Cardiac ventricle fibroblast (primary cell): ENCODE data around the gene CYP26B1. TPM values are rescaled to one million over a fixed set of nuclear protein-coding genes. Genes with fewer than 3 reads are reported as not detected.

Experiments
- total RNA-seq: library from RNA; depleted of rRNA; stranded (reverse); fragments of >200 nt; gene quantifications from 2 replicates; pipeline ENCODE4 v1.2.3, GENCODE V29; 2015

The CYP26B1 gene, protein sequence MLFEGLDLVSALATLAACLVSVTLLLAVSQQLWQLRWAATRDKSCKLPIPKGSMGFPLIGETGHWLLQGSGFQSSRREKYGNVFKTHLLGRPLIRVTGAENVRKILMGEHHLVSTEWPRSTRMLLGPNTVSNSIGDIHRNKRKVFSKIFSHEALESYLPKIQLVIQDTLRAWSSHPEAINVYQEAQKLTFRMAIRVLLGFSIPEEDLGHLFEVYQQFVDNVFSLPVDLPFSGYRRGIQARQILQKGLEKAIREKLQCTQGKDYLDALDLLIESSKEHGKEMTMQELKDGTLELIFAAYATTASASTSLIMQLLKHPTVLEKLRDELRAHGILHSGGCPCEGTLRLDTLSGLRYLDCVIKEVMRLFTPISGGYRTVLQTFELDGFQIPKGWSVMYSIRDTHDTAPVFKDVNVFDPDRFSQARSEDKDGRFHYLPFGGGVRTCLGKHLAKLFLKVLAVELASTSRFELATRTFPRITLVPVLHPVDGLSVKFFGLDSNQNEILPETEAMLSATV
- 11.0 and 12.7 TPM in 2 replicates for total RNA-seq

DNA sequence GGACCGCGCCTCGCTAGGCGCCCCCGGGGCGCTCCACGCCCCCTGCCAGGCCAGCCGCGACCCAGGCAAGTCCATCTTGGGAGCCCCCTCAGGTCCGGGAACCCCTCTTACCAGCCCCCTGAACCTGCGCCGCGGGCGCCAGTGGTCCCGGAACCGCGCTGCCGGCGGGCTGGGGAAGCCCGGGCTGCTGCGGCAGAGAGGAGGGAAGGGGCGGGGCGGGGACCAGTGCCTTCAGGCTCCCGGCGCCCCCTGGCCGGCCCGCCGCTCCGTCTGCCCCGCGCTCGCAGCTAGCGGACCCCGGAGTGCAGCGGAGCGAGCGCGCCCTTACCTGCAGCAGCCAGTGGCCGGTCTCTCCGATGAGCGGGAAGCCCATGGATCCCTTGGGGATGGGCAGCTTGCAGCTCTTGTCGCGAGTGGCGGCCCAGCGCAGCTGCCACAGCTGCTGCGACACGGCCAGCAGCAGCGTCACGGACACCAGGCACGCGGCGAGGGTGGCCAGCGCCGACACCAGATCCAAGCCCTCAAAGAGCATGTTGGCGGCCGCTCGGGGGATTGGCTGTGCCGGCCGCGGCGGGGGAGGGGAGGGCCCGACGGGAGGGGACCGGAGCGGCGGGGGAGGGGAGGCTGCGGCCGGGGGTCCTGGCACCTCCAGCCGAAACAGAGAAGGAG is at the start of gene CYP26B1:
CYP26B1 (minus strand) TSS at position 560 of the 669 bp plus-strand sequence; CDS start at position 532, 28 bp downstream.

